OCI-LY7 (cell line): Measurements from ENCODE around the gene SF3A1.

Experiments
- EZH2phosphoT487 ChIP-seq: fragments of 200-600 bp; sonication (generic); IDR thresholded peaks from 2 replicates; pipeline ENCODE4 v1.6.1; 2018; ENCODE audit warnings: low read depth, borderline replicate concordance, mild to moderate bottlenecking, mixed run types, antibody characterized with exemption, low read length, moderate library complexity, mixed read lengths
- TF ChIP-seq, protein P1 (sequence below): fragments of 200-600 bp; sonication (generic); conservative IDR thresholded peaks from 2 replicates; pipeline ENCODE4 v1.5.1; 2014; ENCODE audit warnings: mild to moderate bottlenecking, antibody characterized with exemption, low read length, moderate library complexity, mixed read lengths

DNA sequence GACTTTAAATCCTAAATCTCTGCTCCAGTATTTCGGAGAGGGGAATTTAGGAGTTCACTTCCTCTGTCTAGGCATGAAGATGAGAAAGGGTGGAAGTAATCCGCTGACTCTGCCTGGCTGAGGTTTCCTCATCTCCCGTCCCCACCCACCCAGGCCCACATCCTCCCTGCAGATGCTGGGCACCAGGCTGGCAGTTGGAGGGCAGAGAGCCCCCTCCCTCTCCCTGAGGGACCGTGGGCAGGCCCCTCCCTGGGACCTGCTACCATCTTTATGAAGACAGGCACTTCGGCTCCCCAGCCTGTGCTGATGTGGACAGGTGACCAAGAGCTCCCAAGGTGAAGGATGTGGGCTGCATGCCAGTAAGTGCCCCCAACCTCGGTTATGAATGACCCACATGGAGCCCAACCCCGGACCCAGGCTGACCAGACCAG lies 74.1 kb downstream of the SF3A1 start:
- TF ChIP-seq, protein P1, sequence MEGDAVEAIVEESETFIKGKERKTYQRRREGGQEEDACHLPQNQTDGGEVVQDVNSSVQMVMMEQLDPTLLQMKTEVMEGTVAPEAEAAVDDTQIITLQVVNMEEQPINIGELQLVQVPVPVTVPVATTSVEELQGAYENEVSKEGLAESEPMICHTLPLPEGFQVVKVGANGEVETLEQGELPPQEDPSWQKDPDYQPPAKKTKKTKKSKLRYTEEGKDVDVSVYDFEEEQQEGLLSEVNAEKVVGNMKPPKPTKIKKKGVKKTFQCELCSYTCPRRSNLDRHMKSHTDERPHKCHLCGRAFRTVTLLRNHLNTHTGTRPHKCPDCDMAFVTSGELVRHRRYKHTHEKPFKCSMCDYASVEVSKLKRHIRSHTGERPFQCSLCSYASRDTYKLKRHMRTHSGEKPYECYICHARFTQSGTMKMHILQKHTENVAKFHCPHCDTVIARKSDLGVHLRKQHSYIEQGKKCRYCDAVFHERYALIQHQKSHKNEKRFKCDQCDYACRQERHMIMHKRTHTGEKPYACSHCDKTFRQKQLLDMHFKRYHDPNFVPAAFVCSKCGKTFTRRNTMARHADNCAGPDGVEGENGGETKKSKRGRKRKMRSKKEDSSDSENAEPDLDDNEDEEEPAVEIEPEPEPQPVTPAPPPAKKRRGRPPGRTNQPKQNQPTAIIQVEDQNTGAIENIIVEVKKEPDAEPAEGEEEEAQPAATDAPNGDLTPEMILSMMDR = no peak
- no peak for TF ChIP-seq EZH2phosphoT487
